Measurements from ENCODE around the gene HSPA12B.

The HSPA12B gene

DNA sequence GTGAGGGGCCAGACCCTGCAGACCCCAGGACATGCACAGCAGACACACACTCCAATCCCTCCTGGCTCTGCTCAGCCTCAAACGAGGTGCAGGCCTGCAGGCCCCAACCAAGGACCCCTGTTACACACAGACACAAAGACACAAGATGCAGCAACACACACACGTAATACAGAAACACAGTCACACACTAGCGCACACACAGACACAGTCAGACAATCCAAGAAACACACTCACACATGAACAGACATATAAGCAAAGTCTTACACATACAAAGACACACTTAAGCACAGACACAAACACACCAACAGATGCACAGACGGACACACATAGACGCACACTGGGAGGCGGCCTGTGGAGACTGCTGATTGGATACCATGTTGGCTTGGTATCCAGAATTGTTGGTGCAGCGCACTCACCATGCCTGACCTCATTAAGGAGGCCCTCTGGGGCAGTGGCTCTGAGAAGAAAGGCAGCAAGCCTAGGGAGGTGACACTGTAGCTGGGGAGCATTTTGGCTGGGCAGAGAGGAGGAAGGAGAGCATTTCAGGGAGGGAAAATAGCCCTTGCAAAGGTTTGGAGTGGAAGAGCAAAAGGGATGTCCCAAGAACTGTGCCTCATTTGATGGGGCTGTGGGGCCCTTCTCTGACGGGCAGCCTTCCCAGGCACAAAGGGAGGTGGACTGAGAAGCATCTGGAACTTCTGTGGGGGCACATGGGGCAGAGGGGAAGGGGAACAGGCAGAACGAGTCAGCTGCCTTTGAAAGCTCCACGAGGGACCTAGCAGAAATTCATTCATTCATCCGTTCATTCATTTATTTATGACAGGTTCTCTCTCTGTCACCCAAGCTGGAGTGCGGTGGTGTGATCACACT, 1.4 kb upstream of the HSPA12B start:
- DNase-seq, result no peak

DNA sequence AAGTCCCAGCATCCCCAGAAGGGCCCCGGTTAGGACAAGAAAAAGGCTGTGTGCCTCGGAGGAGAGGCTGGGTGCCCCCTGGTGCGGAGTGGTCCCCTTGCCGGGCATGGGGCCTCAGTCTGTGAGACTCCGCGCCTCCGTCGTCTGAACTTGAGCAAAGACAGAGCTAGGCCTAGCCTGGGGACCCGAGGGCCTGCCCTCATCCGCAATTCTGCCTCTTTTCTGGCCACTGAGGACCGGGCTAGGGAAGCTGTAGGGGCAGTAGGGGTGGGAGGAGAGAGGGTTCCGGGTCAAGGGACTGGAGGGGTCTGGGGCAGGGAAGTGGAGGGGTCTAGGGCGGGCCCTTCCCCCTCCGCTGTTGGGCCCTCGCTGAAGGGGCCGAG, 550 bp upstream of the HSPA12B start:
- no peak for DNase-seq

DNA sequence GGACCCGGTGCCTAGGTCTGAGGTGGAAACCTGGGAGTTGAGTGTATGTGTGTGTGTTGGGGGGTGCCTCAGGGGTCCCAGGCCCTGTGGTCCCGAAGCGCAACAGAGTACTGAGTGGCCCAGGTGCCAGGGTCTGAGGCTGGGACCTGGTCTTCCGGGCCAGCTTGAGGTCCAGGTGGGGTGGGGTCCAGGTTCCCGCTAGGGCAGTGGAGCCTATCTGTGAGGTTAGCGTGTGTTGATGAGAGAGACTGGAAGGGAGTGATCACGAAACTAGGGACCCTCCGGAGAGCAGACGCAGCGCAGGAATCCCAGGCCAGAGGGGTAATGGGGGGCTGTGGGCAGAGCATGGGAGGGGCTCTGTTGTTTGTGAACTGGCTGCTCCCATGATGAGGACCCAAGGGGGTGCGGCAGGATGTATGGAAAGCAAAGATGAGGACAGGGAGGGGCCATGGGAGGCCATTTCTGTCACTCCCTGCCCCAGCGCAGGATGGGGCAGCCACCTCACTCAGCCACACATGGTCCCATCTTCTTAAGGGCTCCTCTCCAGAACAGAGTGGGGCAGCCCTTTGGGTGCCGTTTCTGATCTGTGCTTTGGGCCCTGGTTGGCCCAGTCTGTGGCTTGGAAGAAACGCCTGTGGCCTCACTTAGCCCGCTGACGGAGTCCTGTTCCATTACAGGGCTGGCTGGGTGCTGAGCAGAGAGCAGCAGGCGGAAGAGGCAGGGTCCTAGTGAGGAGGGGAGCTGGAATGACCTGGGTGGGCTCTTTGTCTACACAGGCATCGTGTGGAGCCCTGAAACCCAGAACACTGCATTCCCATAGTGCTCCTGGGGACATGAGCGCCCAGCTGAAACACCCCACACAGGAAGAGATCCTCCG, 872 bp downstream of the HSPA12B start:
- DNase-seq, result no peak

DNA sequence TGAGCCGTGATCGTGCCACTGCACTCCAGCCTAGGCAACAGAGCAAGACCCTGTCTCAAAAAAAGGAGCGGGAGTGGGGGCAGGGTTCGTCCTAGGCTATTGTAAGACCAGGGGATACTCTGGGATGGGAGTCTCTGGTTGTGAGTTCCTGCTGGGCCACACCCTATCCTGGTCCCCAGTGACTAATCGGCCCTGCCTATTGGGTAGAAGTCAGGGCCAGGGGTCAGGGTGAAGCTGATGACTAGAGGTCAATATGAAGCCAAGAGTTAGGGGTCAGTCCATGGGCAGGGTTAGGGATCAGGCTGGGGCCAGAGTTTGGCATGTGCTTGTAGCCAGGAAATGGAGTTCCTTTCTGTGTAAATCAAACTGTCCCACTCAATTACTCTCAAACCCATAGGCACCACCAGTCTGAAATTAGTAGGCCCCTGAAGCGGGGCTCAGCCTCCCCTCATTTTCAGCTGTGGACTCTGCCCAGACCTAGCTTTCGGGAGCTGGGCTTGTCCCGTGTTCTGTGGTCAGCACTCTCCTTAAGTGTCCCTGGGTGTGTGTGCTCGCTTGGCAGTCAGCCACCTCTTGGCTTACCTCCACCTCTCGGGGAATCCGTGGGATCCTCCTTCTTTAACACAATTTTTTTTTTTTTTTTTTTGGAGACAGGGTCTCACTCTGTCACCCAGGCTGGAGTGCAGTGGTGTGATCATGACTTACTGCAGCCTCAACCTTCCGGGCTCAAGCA, 1.8 kb downstream of the HSPA12B start:
- DNase-seq, result no peak

DNA sequence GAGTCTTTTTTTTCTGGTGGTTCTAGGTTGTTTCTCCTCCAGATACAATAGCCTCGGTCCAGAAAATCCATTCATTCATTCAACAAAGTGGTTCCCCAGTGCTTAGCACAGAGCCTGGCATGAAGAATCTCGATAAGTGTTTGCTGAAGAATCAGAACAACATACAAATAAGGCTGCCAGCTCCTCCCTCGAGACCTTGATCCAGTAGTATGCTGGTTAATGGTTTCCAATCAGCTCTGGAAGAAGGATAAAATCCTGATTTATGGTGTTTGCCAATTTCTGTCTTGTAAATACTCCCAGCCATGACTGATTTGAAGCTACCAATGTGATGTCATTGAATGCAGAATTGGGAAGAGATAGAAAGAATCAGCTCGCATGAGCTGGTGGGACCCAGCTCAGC, 3.3 kb downstream of the HSPA12B start:
- no peak for DNase-seq

DNA sequence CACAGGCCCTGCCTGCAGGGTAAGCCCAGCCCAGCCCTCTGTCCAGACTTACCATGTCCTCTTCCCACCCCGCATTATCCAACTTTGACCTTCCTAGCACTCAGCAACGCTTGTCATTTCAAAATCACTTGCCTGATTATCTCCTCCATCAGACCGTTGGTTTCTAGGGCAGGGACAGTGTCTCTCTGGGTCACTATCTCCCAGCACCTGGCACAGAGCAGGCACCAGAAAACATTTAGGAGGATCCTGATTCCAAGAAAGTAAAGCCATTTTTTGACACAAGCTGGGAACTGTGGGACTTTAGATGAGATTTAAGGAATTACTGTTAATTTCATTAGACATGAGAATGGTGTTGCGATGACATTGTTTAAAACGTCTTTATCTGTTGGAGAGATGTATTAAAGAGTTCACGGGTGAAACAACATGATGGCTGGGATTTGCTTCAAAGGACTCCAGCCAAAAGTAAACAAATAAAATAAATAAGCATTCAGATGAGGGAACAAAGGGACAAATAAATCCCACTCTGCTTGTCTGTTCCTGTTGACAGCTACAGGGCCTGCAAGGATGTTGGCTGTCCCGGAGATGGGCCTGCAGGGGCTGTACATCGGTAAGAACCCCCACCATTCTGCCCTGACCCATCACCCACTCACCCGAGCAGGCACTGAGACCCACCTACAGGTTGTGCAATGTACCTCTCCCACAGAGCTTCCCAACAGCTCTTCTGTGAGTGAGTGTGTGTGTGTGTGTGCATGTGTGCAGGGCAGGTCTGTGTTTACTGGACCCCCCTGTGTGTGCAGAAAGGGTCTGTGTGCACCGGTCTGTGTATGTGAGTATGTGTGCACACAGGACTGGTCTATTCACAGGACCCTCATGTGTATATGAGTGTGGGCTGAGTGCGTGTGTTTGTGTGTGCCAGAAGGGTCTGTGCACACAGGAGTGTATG, 5.9 kb downstream of the HSPA12B start:
- no peak for DNase-seq

DNA sequence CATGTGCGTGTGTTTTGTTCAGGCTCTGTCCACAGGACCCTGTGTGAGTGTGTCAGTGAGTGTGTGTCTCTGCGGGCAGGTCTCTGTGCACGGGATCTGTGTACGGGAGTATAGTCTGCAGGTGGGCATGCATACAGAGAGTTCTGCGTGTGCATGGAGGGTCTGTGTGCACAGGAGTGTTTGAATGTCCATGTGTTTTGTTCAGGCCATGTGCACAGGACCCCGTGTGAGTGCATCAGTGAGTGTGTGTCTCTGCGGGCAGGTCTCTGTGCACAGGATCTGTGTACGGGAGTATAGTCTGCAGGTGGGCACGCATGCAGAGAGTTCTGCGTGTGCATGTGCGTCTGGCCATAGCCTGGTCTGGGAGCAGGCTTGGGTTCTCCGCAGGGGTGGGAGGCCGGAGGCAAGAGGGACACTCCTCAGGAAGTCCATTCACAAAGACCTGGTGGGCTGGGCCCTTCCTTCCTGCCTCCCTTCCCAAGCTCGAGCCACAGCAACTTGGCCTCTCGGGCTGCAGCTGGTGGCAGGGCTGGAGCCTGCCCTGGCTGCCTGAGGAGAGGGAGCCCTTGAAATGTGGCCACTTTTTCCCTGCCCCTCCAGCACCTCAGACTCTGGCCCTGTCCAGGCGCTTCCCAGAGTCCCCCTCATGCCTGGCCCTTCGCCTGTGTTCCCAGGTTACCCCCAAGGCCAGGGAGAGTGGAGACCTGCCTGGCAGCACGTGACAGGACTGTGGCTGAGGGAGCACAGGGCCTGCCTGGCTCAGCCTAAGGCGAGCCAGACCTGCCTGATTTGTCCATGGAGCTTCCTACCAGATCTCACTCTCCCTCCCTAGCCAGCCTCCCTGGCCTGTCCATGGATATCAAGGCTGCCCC, 6.8 kb downstream of the HSPA12B start:
- DNase-seq, result no peak

DNA sequence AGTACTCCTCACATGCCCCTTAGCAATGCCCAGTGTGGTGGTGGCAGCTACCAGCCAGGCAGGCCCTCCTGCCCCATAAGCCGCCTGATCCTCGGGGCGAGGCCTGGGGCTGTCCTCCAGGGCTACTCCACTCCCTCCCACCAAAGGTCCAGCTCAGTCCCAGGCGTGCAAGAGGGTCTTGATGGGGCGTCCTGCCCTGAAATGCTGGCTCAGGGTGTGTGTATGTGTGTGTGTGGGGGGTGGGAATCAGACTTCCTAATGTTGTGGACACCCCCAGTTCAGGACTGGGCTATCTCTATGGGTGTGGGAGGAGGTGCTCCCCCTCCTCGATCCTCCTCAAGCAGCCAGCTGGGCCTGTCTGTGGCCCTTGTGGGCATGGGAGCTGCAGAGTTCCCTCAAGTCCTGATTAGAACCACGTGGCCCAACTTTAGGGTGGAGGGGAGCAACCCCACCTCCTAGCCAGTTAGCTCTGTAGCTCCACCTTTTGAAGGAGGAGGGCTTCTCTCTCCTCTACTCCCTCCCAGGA, 7.5 kb downstream of the HSPA12B start:
- DNase-seq, result no peak

DNA sequence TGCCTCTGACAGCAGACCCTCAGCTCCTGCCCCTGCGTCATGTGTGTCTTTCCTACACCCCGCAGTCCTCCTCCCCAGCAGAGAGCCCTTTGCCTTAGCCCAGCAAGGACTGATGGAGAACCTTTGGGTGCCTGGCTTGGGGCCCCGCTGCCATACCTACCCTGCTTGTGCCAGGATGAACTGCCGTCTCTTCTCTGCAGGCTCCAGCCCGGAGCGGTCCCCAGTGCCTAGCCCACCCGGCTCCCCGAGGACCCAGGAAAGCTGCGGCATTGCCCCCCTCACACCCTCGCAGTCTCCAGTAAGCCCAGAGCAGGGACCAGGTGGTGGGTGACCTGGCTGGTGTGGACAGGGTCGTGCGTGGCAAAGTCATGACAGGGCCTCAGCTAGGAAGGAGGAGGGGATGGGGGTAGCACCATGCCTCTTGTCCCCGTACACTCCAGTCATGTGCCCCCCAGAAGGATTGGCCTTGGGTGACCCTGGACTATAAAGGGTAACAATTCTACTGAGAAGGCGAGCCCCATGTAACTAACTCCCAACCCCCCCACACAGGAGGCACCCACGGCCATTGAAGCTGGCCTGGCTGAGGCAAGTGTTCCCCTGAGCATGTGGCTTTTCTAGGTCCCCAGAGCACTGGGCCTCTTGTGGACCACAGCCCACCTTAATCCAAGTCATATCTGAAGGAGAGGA, 8.3 kb downstream of the HSPA12B start:
- DNase-seq, result no peak

DNA sequence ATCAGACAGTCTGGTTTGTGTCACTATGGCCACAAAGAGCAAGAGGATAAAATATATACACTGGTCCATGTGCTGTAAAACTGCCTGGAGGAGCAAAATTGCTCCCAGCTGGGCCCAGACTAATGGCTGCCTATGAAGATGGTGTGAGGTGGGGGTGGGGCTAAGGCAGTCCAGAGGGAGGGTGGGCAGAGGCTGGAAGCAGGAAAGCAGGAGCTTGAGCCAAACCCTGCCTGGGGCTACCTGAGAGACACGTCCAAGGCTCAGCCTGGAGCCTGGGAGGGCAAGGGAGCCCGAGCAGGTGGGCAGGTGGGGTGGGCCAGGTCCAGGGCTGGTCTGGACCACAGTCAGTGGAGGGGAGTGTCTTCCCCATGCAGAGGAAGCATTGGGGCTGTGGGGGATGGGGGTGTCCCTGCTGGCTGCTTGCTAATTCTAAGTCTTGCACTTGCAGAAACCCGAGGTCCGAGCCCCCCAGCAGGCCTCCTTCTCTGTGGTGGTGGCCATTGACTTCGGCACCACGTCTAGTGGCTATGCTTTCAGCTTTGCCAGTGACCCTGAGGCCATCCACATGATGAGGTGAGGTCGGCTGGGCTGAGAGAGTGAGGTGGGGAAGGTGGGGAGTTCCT, 9.5 kb downstream of the HSPA12B start:
- no peak for DNase-seq

DNA sequence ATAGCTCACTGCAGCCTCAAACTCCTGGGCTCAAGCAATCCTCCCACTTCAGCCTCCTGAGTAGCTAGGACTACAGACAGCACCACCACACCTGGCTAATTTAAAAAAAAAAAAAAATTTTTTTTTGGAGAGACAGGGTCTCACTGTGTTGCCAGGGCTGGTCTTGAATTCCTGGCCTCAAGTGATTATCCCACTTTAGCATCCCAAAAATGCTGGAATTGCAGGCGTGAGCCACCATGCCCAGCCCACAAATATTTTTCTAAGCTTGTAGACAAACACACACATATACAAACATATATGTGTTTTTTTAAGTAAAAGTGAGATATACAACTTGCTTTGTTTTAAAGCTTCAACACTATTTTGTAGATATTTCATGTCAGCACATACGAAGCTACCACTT, 10.8 kb downstream of the HSPA12B start:
- no peak for DNase-seq

DNA sequence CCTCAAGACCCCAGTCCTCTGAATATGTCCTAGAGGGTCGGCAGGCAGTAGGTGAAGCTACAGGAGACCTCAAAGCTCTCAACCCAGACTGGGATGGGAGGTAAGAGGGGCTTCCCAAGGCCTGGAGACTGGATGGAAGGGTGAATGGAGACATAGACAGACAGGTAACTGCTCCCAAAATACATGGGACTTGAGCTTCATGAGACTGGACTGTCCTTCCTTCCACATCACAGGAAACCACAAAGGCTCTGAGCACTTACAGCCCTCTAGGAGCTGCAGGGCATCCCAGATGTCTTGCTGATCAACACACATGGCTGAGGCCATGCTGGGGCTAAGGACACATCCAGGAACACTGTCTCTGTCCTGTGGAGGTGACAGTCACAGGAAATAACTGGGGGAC, 11.6 kb downstream of the HSPA12B start:
- no peak for DNase-seq

DNA sequence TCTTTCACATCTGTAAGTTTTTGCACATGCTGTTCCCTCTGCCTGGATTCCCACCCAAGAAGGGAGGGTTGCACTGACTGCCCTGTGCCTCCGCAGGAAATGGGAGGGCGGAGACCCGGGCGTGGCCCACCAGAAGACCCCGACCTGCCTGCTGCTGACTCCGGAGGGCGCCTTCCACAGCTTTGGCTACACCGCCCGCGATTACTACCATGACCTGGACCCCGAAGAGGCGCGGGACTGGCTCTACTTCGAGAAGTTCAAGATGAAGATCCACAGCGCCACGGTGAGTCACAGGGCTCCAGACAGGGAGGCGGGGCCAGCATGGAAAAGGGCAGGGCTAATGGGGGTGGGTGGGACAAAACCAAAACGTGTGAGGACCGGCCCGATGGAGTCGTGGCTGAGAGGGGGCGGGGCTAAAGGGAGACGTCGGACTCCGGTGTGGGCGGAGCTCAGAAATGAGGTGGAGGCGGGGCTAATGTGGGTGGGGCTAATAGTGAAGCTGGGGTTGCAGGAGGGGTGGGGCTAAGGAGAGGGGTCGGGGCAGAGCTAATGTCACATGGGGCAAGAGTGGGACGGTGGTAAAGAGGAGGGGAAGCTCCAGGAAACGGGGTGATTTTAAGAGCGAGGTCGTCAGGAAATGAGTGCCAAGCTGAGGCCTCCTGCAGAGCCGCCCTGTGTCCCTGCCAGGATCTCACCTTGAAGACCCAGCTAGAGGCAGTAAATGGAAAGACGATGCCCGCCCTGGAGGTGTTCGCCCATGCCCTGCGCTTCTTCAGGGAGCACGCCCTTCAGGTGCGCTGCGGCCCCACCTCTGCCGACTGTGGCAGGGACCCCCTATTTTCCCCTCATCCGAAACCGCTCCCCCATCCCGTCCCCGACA, 12.6 kb downstream of the HSPA12B start:
- DNase-seq, result peak; percentile 87

DNA sequence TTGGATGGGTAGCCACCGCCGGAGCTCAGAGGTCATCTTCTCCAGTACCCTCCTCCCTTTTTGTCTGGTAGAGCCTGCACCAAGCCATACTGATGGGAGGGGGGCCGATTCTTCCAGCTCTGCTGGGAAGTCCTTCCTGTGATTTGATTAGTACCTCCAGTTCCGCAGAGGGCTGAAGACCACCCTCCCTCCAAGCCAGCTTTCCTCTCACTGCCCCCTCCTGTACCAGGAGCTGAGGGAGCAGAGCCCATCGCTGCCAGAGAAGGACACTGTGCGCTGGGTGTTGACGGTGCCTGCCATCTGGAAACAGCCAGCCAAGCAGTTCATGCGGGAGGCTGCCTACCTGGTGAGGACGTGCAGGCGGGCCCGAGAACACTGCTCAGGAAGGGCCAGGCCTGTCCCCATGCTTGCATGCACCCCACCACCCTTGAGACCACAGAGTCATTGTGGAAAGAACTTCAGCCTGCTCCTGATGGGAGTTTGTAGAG, 13.2 kb downstream of the HSPA12B start:
- DNase-seq, result no peak

DNA sequence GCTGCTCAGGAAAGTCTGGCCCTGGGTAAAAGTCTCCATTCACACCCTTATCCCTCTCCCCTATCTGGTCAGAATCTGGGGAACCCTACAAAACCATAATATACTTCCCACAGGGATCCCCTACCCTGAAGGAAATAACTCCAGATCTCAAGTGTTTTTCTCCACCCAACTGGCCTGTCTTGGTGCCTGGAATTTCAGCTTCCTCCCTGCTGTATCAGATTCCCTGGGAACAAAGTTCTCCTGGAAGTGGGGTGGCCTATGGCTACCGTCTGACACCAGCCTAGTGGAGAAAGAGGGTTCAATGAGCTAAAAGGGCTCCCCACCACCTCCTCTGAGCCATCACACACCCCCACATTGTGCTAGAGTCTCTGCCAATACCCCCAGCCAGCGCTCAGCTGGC, 15.0 kb downstream of the HSPA12B start:
- DNase-seq, result no peak

DNA sequence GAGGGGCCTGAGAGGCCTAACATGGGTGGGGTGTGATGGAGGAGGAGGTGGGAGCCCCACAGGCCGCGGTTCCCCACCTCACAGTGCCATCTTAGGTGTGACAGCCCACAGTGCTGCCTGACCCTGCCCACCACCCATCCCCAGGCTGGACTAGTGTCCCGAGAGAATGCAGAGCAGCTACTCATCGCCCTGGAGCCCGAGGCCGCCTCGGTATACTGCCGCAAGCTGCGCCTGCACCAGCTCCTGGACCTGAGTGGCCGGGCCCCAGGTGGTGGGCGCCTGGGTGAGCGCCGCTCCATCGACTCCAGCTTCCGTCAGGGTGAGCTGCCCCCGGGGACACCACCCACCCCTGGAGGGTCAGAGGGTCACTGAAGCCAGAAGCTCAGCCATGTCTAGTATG, 15.6 kb downstream of the HSPA12B start:
- no peak for DNase-seq

DNA sequence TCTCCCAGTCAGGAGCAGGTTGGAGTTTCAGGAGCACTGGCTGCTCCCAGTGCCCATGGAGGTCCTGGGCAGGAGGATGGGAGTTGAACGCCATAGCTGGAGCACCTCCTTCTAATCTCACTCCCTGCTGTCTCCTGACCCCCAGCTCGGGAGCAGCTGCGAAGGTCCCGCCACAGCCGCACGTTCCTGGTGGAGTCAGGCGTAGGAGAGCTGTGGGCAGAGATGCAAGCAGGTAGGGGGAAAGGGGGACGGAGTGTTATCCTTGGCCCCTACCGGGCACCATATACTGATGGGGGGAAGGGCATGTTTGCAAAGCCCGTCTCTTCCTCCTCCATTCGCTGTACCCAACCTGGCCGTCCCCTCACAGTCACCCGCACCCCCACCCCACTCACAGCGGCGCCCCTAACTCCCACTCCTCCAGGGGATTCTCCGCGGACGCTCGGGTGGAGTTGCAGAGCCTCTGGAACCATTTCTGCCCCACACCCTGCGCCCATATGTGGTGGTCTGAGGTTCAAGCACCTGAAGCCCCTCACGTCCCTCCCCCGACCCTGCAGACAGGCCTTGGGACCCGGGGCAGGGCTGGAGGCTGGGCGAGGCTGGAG, 16.7 kb downstream of the HSPA12B start:
- no peak for DNase-seq

Measured in activated CD4-positive, alpha-beta T cell treated with anti-CD3 and anti-CD28 coated beads for 48 hours (primary cell).